OCI-LY3 (cell line): ENCODE measurements around the gene SCUBE1.

ENCODE experiments used
- H2AFZ ChIP-seq: fragments of 200-600, 300-600 bp; shearing (Covaris generic); 2 replicates; pipeline ENCODE4 v1.6.0; 2014; ENCODE audit warnings: antibody characterized with exemption, low read depth, low read length
- H3K27ac ChIP-seq: fragments of 200-600, 300-600 bp; sonication (generic); 2 replicates; pipeline ENCODE4 v1.5.1; 2014; ENCODE audit warnings: mild to moderate bottlenecking, low read length, moderate library complexity, mixed read lengths
- H3K27me3 ChIP-seq: fragments of 200-600, 300-600 bp; sonication (generic); 2 replicates; pipeline ENCODE4 v1.6.1; 2014; ENCODE audit warnings: low read depth, low read length, mixed read lengths
- H3K36me3 ChIP-seq: fragments of 200-600, 300-600 bp; sonication (generic); replicated peaks from 2 replicates; pipeline ENCODE3; 2014; ENCODE audit warnings: low read depth, low read length, mixed read lengths
- H3K4me1 ChIP-seq: fragments of 300-600, 200-600 bp; sonication (generic); 2 replicates; pipeline ENCODE4 v1.6.1; 2014; ENCODE audit warnings: low read length, mixed read lengths
- H3K4me2 ChIP-seq: fragments of 200-600, 300-600 bp; sonication (generic); 2 replicates; pipeline ENCODE4 v1.6.1; 2014; ENCODE audit warnings: low read length, mixed read lengths
- H3K4me3 ChIP-seq: fragments of 300-600, 200-600 bp; sonication (generic); 2 replicates; pipeline ENCODE4 v1.5.1; 2014; ENCODE audit warnings: antibody characterized with exemption, mild to moderate bottlenecking, low read length, moderate library complexity
- H3K79me2 ChIP-seq: fragments of 300-600, 200-600 bp; shearing (Covaris generic); 2 replicates; pipeline ENCODE4 v1.6.1; 2014; ENCODE audit warnings: mild to moderate bottlenecking, low read length, mixed read lengths
- H3K9ac ChIP-seq: fragments of 300-600, 200-600 bp; shearing (Covaris generic); 2 replicates; pipeline ENCODE4 v1.6.0; 2014; ENCODE audit warnings: mild to moderate bottlenecking, low read length, moderate library complexity
- H3K9me3 ChIP-seq: fragments of 200-600, 300-600 bp; shearing (Covaris generic); 2 replicates; pipeline ENCODE4 v1.6.1; 2014; ENCODE audit warnings: low read length, mixed read lengths; ENCODE audit not compliant: insufficient read depth
- H4K20me1 ChIP-seq: fragments of 200-600, 300-600 bp; sonication (generic); 2 replicates; pipeline ENCODE4 v1.6.1; 2016; ENCODE audit warnings: low read length, mixed read lengths; ENCODE audit not compliant: insufficient read depth
- CTCF ChIP-seq: fragments of 200-600, 300-600 bp; sonication (generic); IDR thresholded peaks from 2 replicates; pipeline ENCODE4 v1.5.1; 2014; ENCODE audit warnings: antibody characterized with exemption, low read length, low read depth
- EZH2phosphoT487 ChIP-seq: fragments of 200-600 bp; shearing (Covaris generic); IDR thresholded peaks from 2 replicates; pipeline ENCODE4 v1.6.1; 2018; ENCODE audit warnings: antibody characterized with exemption, mixed run types, low read depth

Gene SCUBE1

GRCh38 chr22:43191831-43192230 is 151.3 kb downstream of the SCUBE1 start:
- Histone ChIP-seq H3K4me2 (no peak overlapping the region), H3K27ac (no peak overlapping the region), H3K9ac (no peak overlapping the region), H4K20me1 (no peaks in the 10 kb centered on the region), H2AFZ (no peak overlapping the region), H3K4me3 (no peak overlapping the region), H3K27me3 (peaks cover 5% of the 10 kb centered on the region), H3K79me2 (no peaks in the 10 kb centered on the region; the same call in 1 of the 2 replicates), H3K4me1 (peaks cover 3% of the 10 kb centered on the region; the same call in 1 of the 2 replicates), H3K9me3 (no peaks in the 10 kb centered on the region), H3K36me3 (no peaks in the 10 kb centered on the region)
- TF ChIP-seq CTCF (no peak), EZH2phosphoT487 (no peak)

- Histone ChIP-seq H3K4me3 (no peak overlapping the region), H2AFZ (no peak overlapping the region)
These were observed 154.2 kb downstream of the SCUBE1 start for GRCh38 chr22:43188829-43189545.

DNA sequence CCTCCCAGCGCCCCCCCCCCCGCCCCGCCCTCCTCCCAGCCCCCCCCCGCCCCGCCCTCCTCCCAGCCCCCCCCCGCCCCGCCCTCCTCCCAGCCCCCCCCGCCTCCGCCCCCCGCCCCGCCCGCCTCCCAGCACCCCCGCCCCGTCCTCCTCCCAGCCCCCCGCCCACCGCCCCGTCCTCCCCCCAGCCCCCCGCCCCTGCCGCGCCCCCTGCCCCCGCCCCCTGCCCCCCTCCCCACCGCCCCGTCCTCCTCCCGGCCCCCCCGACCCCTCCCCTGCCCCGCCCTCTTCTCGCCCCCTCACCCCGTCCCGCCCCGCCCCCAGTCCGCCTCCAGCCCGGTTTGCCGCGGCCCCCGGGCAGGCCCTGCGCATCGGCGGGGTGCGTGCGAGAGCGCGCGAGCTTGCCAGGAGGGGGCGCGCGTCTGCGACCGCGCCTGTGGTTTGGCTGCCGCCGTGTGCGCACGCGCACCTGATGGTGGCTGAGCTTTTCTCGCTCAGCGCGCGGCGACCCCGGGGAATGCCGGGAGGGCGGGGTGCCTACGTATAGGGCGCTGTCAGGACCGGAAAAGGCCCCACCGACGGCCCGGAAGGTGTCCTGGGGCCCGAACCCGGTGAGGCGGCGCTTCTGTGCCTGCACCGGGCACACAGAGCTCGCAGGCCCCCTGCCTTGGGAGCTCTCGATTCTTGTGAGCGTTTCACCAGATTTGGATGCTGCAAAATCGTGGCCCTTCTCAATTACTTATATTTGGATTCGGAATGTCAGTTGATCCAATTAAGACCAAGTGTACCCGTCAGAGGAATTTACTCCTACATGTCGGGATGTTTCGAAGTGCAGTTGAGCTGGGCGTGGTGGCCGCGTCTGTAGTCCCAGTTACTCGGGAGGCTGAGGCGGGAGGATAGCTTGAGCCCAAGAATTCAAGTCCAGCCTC is 155.7 kb downstream of the SCUBE1 start:
- Histone ChIP-seq H3K4me2 (peak overlapping the region; percentile 71), H3K27ac (peak overlapping the region; percentile 82), H3K4me1 (peaks cover 10% of the 10 kb centered on the region), H2AFZ (peak overlapping the region; percentile 94), H3K9ac (peak overlapping the region; percentile 93), H3K27me3 (no peaks in the 10 kb centered on the region; the same call in 1 of the 2 replicates), H3K79me2 (peaks cover 40% of the 10 kb centered on the region), H3K9me3 (no peaks in the 10 kb centered on the region), H3K36me3 (peaks cover 6% of the 10 kb centered on the region), H3K4me3 (peak overlapping the region; percentile 91), H4K20me1 (no peaks in the 10 kb centered on the region)
- TF ChIP-seq CTCF (peak; percentile 45; the same call in 1 of the 2 replicates), EZH2phosphoT487 (no peak)

More at GRCh38 chr22:43188829-43189545, 154.2 kb downstream of the SCUBE1 start:
- peaks cover 26% of the 10 kb centered on the region for H3K79me2 ChIP-seq
- no peak for TF ChIP-seq EZH2phosphoT487
- TF ChIP-seq CTCF = no peak
- H3K9me3 ChIP-seq = no peaks in the 10 kb centered on the region
- no peak overlapping the region for H3K27ac ChIP-seq
- peaks cover 10% of the 10 kb centered on the region for H3K4me1 ChIP-seq
- no peak overlapping the region for H3K4me2 ChIP-seq
- H3K9ac ChIP-seq = no peak overlapping the region
- H4K20me1 ChIP-seq = no peaks in the 10 kb centered on the region
- peaks cover 6% of the 10 kb centered on the region for H3K36me3 ChIP-seq
- no peaks in the 10 kb centered on the region; the same call in 1 of the 2 replicates for H3K27me3 ChIP-seq
